ENCODE data around the gene LRRC8C. TPM values are rescaled to one million over a fixed set of nuclear protein-coding genes. Genes with fewer than 3 reads are reported as not detected.

The LRRC8C gene
- total RNA-seq, 1 experiment from 2014 or later: 8.4 TPM

GRCh38 chr1:89758156-89758555, 125.2 kb downstream of the LRRC8C start:
- Histone ChIP-seq H3K9me3 (ENCODE audit: control insufficient read depth in 1 of 2, insufficient read depth in 1 of 2, low read depth in 1 of 2, low read length in 2 of 2) (no peaks in the 10 kb centered on the region), H3K4me1 (ENCODE audit: control insufficient read depth in 1 of 2, insufficient read depth in 2 of 2, low read length in 2 of 2) (peaks cover 0 to 4% of the 10 kb centered on the region in 2 experiments; a peak in 1 of 4 replicates), H3K9me2 (ENCODE audit: insufficient read depth) (no peaks in the 10 kb centered on the region), H3K27me3 (ENCODE audit: insufficient read depth, low read length) (no peaks in the 10 kb centered on the region; the same call in 1 of the 2 replicates), H3K9ac (ENCODE audit: low read length) (no peak overlapping the region), H4K20me1 (ENCODE audit: insufficient read depth) (no peaks in the 10 kb centered on the region), H3K27ac (ENCODE audit: low read depth, low read length) (no peak overlapping the region), H3K79me2 (ENCODE audit: insufficient read depth, low read length) (no peaks in the 10 kb centered on the region), H3K4me2 (ENCODE audit: low read length) (no peak overlapping the region), H3K36me3 (ENCODE audit: control insufficient read depth in 1 of 2, insufficient read depth in 2 of 2, low read length in 2 of 2) (no peaks in the 10 kb centered on the region), H3K4me3 (replicated peaks in 1 of 2; ENCODE audit: low read depth in 1 of 2, low read length in 2 of 2) (no peak overlapping the region), H2AFZ (ENCODE audit: low read depth, low read length, poor library complexity, severe bottlenecking) (no peak overlapping the region)
- ATAC-seq (no peak), DNase-seq (ENCODE audit: low read depth, low spot score) (no peak)
- intact Hi-C loops (cut with micrococcal nuclease): no loop called here
- TF ChIP-seq ZBTB33 (IDR thresholded peaks at IDR 0.05; ENCODE audit: extremely low read depth, insufficient replicate concordance, low read length) (no peak), CTCF (IDR thresholded peaks at IDR 0.05 in 2 of 3, conservative IDR thresholded peaks at IDR 0.05 in 1 of 3; ENCODE audit: borderline replicate concordance in 1 of 3, insufficient read depth in 1 of 3, low read depth in 2 of 3, low read length in 2 of 3) (no peak), SRF (IDR thresholded peaks at IDR 0.05; ENCODE audit: low read depth) (no peak), RAD21 (IDR thresholded peaks at IDR 0.05; ENCODE audit: low read depth) (no peak), CBX3 (IDR thresholded peaks at IDR 0.05; ENCODE audit: low read depth) (no peak)
- CTCF ChIA-PET: no interaction called here
- BruUV-seq (replicated peaks): no TSS peak
- POLR2A ChIA-PET: no interaction called here
- RAD21 ChIA-PET (ENCODE audit: low non-redundant PET in 1 of 2, low total read pairs in 2 of 2, uncharacterized antibody in 2 of 2, unreplicated experiment in 2 of 2): no interaction called here

Measured in HCT116 (cell line).